ENCODE data around the gene GAD1.

Gene GAD1

DNA sequence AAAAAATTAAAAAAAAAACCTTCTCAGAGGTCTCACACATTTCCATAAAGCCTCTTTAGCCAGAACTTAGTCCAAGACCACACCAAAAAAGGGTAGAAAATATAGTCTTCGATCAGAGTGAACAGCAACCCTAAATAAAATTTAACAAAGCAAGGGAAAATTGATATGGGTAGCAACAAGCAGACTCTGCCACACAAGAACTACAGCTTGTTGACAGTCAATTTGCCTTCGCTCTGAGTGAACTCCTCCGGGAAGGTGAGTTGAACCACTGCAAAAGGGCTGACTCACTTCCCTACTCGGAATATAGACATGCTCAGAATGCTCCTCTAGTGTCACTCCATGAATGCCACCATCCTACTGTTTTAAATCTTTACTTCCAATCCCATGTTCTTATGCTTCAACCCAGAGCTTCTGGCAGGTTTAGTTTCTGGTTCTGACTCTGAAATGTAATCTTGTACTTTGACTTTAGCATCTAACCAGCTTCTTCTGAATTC lies 24.1 kb downstream of the GAD1 start:
- in situ Hi-C loops (cut with MboI; ENCODE audit: low sequenced_read_pairs): no loop called here

DNA sequence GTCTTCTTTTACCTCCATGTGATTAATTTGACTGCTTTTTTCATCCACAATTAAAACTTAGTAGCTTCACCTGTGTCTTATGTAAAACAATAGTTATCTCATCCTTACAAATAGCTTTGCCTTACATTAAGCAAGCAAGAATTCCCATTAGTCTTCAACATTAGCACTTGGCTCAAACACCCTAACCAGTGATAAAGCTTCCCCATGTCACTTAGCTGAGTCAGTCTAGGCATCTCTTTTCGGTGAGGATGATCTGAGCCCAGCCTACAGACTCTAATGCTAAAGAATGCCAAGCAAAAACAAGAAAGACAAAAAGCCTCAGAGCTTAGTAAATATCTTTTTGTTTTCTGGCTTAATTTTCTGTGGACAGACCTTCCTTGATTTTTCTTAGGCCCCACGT lies 26.1 kb downstream of the GAD1 start:
- in situ Hi-C loops (cut with MboI; ENCODE audit: low sequenced_read_pairs): no loop called here

DNA sequence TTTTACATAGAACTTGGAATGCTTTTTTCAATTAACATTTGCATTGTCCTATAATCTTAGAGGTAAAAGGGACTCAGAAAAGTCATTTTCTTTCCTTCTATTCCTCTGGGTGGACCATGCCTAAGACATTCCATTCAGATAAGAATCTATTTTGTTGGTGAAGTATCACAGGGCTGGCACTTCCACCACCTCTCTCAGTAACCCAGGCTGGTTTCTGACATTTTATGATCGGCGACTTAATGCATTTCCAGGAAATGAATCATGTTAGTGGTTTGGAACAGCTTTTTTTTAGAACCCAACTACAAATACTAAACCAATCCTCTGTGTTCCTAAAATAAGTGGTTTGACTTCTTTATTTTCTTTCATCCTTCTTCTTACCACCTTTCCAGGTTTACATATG lies 27.0 kb downstream of the GAD1 start:
- in situ Hi-C loops (cut with MboI; ENCODE audit: low sequenced_read_pairs): no loop called here

GRCh38 chr2:170845343-170845742 lies 28.7 kb downstream of the GAD1 start:
- in situ Hi-C loops (cut with MboI; ENCODE audit: low sequenced_read_pairs): no loop called here

GRCh38 chr2:170846314-170846713 lies 29.6 kb downstream of the GAD1 start:
- in situ Hi-C loops (cut with MboI; ENCODE audit: low sequenced_read_pairs): no loop called here

DNA sequence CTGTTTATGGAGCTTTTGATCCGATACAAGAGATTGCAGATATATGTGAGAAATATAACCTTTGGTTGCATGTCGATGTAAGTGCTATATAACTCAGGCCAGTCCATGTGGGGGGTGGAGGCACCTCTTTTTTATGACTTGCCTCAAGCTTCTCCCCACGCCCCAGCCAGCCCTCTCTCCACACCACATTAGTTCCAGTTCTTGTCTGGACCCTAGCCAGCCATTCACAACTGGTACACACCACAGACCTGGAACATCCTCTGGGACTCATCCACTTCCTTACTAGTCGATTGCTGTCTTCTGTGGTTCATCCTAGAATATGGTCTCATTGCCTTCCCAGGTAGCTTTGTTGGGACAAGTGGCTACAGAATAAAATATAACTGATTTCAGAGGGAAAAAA lies 31.0 kb downstream of the GAD1 start:
- in situ Hi-C loops (cut with MboI; ENCODE audit: low sequenced_read_pairs): no loop called here

- in situ Hi-C loops (cut with MboI; ENCODE audit: low sequenced_read_pairs): no loop called here
Measured at GRCh38 chr2:170848587-170848986, 31.9 kb downstream of the GAD1 start.

DNA sequence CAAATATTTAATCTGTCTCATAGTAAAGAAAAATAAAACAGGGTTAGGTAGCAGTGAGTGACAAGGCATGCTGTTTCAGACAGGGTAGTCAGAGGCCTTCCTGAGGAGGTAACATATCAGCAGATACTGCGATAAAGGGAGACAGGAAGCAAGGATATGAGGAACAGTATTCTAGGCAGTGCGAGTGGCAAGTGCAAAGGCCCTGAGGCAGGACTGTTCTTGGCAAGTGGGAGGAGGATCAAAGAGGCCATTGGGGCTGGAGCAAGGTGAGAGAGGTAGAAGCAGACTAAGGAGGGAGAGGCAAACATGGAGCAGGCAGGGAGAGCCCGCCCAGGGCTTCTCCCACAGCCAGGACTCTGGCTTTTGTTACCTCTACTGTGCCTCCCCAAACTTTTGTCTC lies 33.6 kb downstream of the GAD1 start:
- in situ Hi-C loops (cut with MboI; ENCODE audit: low sequenced_read_pairs): no loop called here

- in situ Hi-C loops (cut with MboI; ENCODE audit: low sequenced_read_pairs): no loop called here
Measured at GRCh38 chr2:170851635-170852034, 34.9 kb downstream of the GAD1 start.

DNA sequence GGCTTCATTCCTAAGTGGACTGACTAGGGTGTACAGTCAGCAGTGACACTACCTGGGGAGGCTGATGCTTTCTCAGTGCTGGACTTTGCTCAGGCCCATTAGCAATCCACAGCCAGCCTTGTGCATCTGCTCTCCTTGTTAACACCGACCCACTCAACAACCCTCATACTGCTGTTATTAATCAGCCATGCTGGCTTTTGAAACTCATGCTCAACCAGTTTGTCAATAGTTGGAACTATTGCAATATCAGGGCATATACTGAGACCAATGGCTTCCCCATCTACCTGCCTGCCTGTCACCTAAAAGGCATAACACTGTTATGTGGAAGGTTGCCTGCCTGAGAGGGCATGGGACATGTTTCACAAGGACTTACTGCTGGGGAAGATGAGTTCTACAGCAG lies 39.4 kb downstream of the GAD1 start:
- in situ Hi-C loops (cut with MboI; ENCODE audit: low sequenced_read_pairs): no loop called here

GRCh38 chr2:170862286-170862902 lies 45.7 kb downstream of the GAD1 start:
- in situ Hi-C loops (cut with MboI; ENCODE audit: low sequenced_read_pairs): no loop called here

DNA sequence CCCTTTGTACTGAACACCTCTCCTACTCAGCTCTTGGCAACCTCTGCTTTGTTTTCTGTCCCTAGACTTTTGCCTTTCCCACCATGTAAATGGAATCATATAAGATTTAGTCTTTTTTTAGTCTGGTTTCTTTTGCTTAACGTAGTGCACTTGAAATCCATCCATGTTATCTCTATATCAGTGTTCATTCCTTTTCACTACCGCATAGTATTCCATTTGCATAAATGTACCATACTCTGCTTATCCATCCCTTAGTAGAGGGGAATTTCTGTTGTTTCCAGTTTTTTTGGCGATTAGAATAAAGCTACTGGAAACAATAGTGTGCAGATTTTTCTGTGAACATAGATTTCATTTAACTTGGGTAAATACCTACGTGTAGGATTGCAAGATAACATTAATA lies 46.4 kb downstream of the GAD1 start:
- in situ Hi-C loops (cut with MboI; ENCODE audit: low sequenced_read_pairs): no loop called here

- in situ Hi-C loops (cut with MboI; ENCODE audit: low sequenced_read_pairs): no loop called here
Measured at GRCh38 chr2:170869036-170869435, 52.3 kb downstream of the GAD1 start.

- in situ Hi-C loops (cut with MboI; ENCODE audit: low sequenced_read_pairs): no loop called here
Measured at GRCh38 chr2:170869461-170869860, 52.8 kb downstream of the GAD1 start.

- in situ Hi-C loops (cut with MboI; ENCODE audit: low sequenced_read_pairs): no loop called here
Measured at GRCh38 chr2:170873035-170873692, 56.5 kb downstream of the GAD1 start.

DNA sequence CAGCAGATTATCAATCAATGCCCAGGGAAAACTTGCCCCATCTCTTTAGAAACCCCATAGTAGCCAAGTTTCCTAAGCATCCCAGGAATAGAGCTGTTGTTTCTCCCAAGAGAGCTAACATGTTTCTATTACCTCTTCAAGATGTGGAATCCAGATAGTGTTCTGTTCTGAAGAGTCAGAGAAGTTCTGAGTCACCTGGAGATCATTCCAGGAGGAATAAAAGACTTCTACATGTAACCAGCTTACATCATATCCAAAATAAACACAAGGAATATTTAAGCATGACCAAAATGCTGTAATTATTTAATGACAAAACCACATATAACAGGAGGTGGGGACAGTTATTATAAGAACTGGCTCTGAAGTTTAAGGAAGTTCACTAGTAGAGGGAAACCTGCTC lies 61.4 kb downstream of the GAD1 start:
- in situ Hi-C loops (cut with MboI; ENCODE audit: low sequenced_read_pairs): no loop called here

DNA sequence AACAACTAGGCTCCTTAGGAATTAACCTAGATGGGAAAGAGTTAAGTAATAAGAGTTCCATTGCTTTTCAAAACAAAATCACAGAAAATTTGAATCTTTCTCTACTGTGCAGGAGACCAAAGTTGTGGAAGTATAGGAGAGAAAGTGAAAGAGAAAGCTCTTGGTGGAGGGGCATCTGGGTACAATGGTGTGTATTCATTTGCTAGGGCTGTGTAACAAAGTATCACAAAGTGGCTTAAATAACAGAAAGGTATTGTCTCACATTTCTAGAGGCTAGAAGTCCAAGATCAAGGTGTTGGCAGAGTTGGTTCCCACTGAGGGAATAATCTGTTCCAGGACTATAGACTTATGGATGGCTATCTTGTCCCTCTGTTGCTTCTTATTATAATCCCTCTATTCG lies 61.8 kb downstream of the GAD1 start:
- in situ Hi-C loops (cut with MboI; ENCODE audit: low sequenced_read_pairs): no loop called here

DNA sequence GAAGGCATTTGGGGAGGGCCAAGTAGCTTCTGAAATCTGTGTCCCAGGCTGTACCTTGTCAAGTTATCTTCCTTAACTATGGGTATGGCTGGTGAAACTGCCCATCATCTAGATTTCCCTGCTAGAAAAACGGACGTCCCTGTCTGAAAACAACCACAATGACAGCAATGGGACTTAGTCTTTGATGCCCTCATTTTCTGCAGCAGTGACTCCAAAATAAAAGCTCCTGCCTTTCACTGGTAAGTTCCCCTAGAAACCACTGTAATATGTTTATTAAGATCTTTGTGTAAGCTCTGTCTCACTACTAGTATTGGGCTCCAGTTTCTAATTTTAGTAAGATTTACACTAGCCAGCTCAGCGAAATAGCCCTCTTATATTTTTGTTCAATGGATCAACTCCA lies 65.2 kb downstream of the GAD1 start:
- in situ Hi-C loops (cut with MboI; ENCODE audit: low sequenced_read_pairs): no loop called here

DNA sequence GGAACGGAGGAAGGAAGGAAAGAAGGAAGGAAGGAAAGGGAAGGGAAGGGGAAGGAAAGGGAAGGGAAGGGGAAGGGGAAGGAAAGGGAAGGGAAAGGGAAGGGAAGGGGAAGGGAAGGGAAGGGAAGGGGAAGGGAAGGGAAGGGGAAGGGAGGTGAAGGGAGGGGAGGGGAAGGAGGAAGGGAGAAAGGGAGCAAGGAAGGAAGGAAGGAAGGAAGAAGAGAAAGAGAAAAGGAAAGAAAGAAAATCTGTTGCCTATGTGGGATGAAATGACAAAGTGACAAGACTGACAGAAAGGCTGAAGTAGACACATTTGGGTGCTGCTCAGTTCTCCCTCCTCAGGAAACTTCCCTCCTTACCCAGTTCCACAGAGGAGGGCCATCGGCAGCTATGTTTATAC lies 66.1 kb downstream of the GAD1 start:
- in situ Hi-C loops (cut with MboI; ENCODE audit: low sequenced_read_pairs): no loop called here

- in situ Hi-C loops (cut with MboI; ENCODE audit: low sequenced_read_pairs): no loop called here
Measured at GRCh38 chr2:170883683-170884082, 67.0 kb downstream of the GAD1 start.

GRCh38 chr2:170885130-170885791 lies 68.6 kb downstream of the GAD1 start:
- in situ Hi-C loops (cut with MboI; ENCODE audit: low sequenced_read_pairs): no loop called here

DNA sequence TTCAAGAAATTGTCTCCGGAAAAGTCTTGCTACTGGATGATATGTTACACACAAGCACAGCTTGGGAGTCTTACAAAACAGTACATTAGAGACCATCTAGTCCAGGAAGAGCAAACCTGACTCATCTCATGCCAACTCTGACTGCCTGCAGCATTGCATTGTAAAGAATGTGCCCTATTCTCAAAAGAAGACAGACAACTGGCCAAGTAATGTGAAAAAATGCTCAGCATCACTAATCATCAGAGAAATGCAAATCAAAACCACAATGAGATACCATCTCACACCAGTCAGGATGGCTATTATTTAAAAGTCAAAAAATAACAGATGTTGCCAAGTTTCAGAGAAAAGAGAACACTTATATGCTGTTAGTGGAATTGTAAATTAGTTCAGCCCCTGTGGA lies 69.7 kb downstream of the GAD1 start:
- in situ Hi-C loops (cut with MboI; ENCODE audit: low sequenced_read_pairs): no loop called here

Data from HL-60/S4 treated with phorbol 12-myristate 13-acetate at 8.2 ng/mL for 4 days and 3 days (cell line).